GM12878 (cell line): Measurements from ENCODE around the gene GADD45A. TPM values are rescaled to one million over a fixed set of nuclear protein-coding genes. Genes with fewer than 3 reads are reported as not detected.

Experiments used
- ATAC-seq: fragments of 200-7000 bp; cut with Tn5 transposase; 3 replicates; pipeline ENCODE4 v1.9.1; 2020; ENCODE audit warnings: mild to moderate bottlenecking, moderate library complexity
- BruUV-seq: library from RNA; stranded (reverse); fragments of 400-500 nt; replicated peaks from 2 replicates; lab custom pipeline; 2021; lab: Mats Ljungman, UMichigan
- CTCF ChIA-PET: fragments of 300-600 bp; sonication (Branson Sonifier 250); formaldehyde crosslinking; extraction: SDS; loops from one replicate; lab custom pipeline; 2021; ENCODE audit warnings: inconsistent platforms; lab: Yijun Ruan, JAX
- POLR2A ChIA-PET: fragments of 350-600 bp; formaldehyde crosslinking; extraction: SDS; loops from one replicate; lab custom pipeline; 2021; ENCODE audit warnings: inconsistent platforms; lab: Charles Lee
- RAD21 ChIA-PET: fragments of 300-600 bp; sonication (Branson Sonifier 250); formaldehyde crosslinking; loops from one replicate; lab custom pipeline; 2023; ENCODE audit warnings: antibody characterized with exemption; ENCODE audit not compliant: unreplicated experiment; lab: Charles Lee
- SMC1A ChIA-PET: fragments of 300-600 bp; sonication (Branson Sonifier 250); formaldehyde crosslinking; loops from one replicate; lab custom pipeline; 2023; ENCODE audit not compliant: unreplicated experiment, uncharacterized antibody; lab: Charles Lee
- DNase-seq: peaks from one replicate; pipeline ENCODE4 v3.0.0-alpha.2; 2011; ENCODE audit warnings: low read depth, low spot score
- FAIRE-seq: peaks from 3 replicates; lab custom pipeline; 2011; peaks lifted over from hg19 to GRCh38; lab: Jason Lieb, UNC
- H2AFZ ChIP-seq: 2 replicates; pipeline ENCODE4 v1.6.0; 2011; ENCODE audit warnings: low read depth, low read length, control low read depth; ENCODE audit not compliant: control insufficient read depth
- H3K27ac ChIP-seq: 2 replicates; pipeline ENCODE4 v1.5.1; 2011; ENCODE audit warnings: control low read depth; ENCODE audit not compliant: control insufficient read depth, insufficient read depth
- H3K27me3 ChIP-seq, 2 experiments: replicated peaks in 1 of 2; 2 replicates each; pipeline versions ENCODE4 v1.6.0 to v1.6.1; 2011; ENCODE audit warnings: low read length in 1 of 2; ENCODE audit not compliant: control insufficient read depth in 2 of 2, insufficient read depth in 2 of 2
- H3K36me3 ChIP-seq, 2 experiments: 2 replicates each; pipeline ENCODE4 v1.5.1; 2011; ENCODE audit warnings: low read length in 1 of 2; ENCODE audit not compliant: control insufficient read depth in 2 of 2, insufficient read depth in 2 of 2
- H3K4me1 ChIP-seq: 2 replicates; pipeline ENCODE4 v1.6.1; 2011; ENCODE audit warnings: mild to moderate bottlenecking, low read length, moderate library complexity, mixed read lengths; ENCODE audit not compliant: control insufficient read depth, insufficient read depth
- H3K4me2 ChIP-seq: 2 replicates; pipeline ENCODE4 v1.6.0; 2011; ENCODE audit warnings: control low read depth; ENCODE audit not compliant: control insufficient read depth, insufficient read depth
- H3K4me3 ChIP-seq: fragments of 200-600 bp; sonication (generic); 2 replicates; pipeline ENCODE4 v1.5.1; 2016
- H3K79me2 ChIP-seq: 2 replicates; pipeline ENCODE4 v1.6.0; 2011; ENCODE audit warnings: low read length; ENCODE audit not compliant: control insufficient read depth, insufficient read depth
- H3K9ac ChIP-seq: 2 replicates; pipeline ENCODE4 v1.8.0; 2011; ENCODE audit warnings: low read length, control low read depth, mixed read lengths; ENCODE audit not compliant: control insufficient read depth, insufficient read depth
- H3K9me3 ChIP-seq: replicated peaks from 3 replicates; pipeline ENCODE4 v1.5.1; 2011; ENCODE audit warnings: mild to moderate bottlenecking, low read length; ENCODE audit not compliant: control insufficient read depth, insufficient read depth
- H4K20me1 ChIP-seq: 2 replicates; pipeline ENCODE4 v1.6.0; 2011; ENCODE audit not compliant: control insufficient read depth, insufficient read depth
- CBX5 ChIP-seq: sonication (generic); IDR thresholded peaks from 2 replicates; pipeline ENCODE4 v1.6.1; 2016; ENCODE audit warnings: low read depth, moderate library complexity, mild to moderate bottlenecking, inconsistent platforms
- CREM ChIP-seq: IDR thresholded peaks from 2 replicates; pipeline ENCODE4 v1.6.1; 2014; ENCODE audit warnings: antibody characterized with exemption, low read depth
- E2F4 ChIP-seq: IDR thresholded peaks from 2 replicates; pipeline ENCODE4 v1.6.1; 2012; ENCODE audit warnings: low read depth, low read length, improper control_type of control experiment
- E2F8 ChIP-seq: fragments of 450-650 bp; IDR thresholded peaks from 2 replicates; pipeline ENCODE4 v1.6.1; 2018; ENCODE audit warnings: mild to moderate bottlenecking, low read depth, moderate library complexity; ENCODE audit not compliant: partially characterized antibody
- E4F1 ChIP-seq: fragments of 450-650 bp; IDR thresholded peaks from 2 replicates; pipeline ENCODE4 v1.6.1; 2018; ENCODE audit warnings: borderline replicate concordance, mild to moderate bottlenecking; ENCODE audit not compliant: partially characterized antibody
- EED ChIP-seq: sonication (generic); IDR thresholded peaks from 2 replicates; pipeline ENCODE4 v1.6.1; 2016; ENCODE audit warnings: antibody characterized with exemption, low read depth
- KDM1A ChIP-seq: fragments of 200-600 bp; sonication (generic); IDR thresholded peaks from 2 replicates; pipeline ENCODE4 v1.6.1; 2016; ENCODE audit warnings: borderline replicate concordance
- MAX ChIP-seq: IDR thresholded peaks from 2 replicates; pipeline ENCODE4 v1.6.1; 2012; ENCODE audit warnings: low read depth, low read length, improper control_type of control experiment
- MEF2A ChIP-seq: IDR thresholded peaks from 2 replicates; pipeline ENCODE4 v1.6.1; 2011; ENCODE audit warnings: low read depth, mild to moderate bottlenecking, low read length, moderate library complexity; ENCODE audit not compliant: insufficient read depth
- MYC ChIP-seq: IDR thresholded peaks from 2 replicates; pipeline ENCODE4 v1.6.1; 2011; ENCODE audit warnings: mild to moderate bottlenecking, low read length, moderate library complexity, inconsistent platforms; ENCODE audit not compliant: insufficient read depth, insufficient replicate concordance, insufficient read length, severe bottlenecking
- POLR2AphosphoS2 ChIP-seq: IDR thresholded peaks from 2 replicates; pipeline ENCODE4 v1.6.1; 2011; ENCODE audit warnings: low read depth, mild to moderate bottlenecking, low read length, improper control_type of control experiment, moderate library complexity
- STAT1 ChIP-seq: fragments of 450-650 bp; conservative IDR thresholded peaks from 2 replicates; pipeline ENCODE4 v1.6.1; 2014; ENCODE audit warnings: antibody characterized with exemption, mild to moderate bottlenecking
- YBX1 ChIP-seq: fragments of 450-650 bp; IDR thresholded peaks from 2 replicates; pipeline ENCODE4 v1.6.1; 2016; ENCODE audit warnings: antibody characterized with exemption
- YY1 ChIP-seq: IDR thresholded peaks from 2 replicates; pipeline ENCODE4 v1.6.1; 2011; ENCODE audit warnings: low read depth, mild to moderate bottlenecking, low read length
- ZBED1 ChIP-seq: IDR thresholded peaks from 2 replicates; pipeline ENCODE4 v1.6.1; 2016; ENCODE audit warnings: borderline replicate concordance
- in situ Hi-C: fragments of 300-500 bp; cut with MboI; formaldehyde crosslinking; loops from 9 replicates; pipeline ENCODE4 v1.14.3; 2018; ENCODE audit warnings: mixed read lengths
- intact Hi-C: fragments of 100-400 bp; cut with micrococcal nuclease; formaldehyde crosslinking; loops from one replicate; pipeline ENCODE4 v1.14.2; 2022; ENCODE audit not compliant: unreplicated experiment
- polyA plus RNA-seq, 11 experiments: library from polyadenylated mRNA; depleted of rRNA in 4 of 11; unstranded in 6 of 11; stranded (reverse) in 5 of 11; fragments of >200 nt; fragmentation: Nextera tagmentation in 4 of 11; fragmentation: Illumina TruSeq in 1 of 11; extraction: Ambion mirVana in 4 of 11; extraction: Trizol in 1 of 11; gene quantifications; 1 replicate in 1 of 11; 2 replicates in 10 of 11; pipeline versions ENCODE4 v1.2.1 to v1.2.3, GENCODE V29; 2011 to 2016; ENCODE audit warnings: inconsistent platforms in 2 of 11, missing spikeins in 2 of 11, low read depth in 1 of 11
- total RNA-seq, 4 experiments: library from RNA; depleted of rRNA in 3 of 4; stranded (reverse); fragments of >200 nt in 3 of 4; fragmentation: Illumina TruSeq in 1 of 4; extraction: Trizol in 1 of 4; gene quantifications; 2 replicates each; pipeline versions ENCODE4 v1.2.1 to v1.2.3, GENCODE V29; 2013 to 2021

The GADD45A gene
- total and polyA plus RNA-seq, 10 of the 15 experiments (the other 5 are each of a cell fraction or from before 2014, with no cell fraction given) = 4.7 to 48.9 (median 18.5) TPM

GRCh38 chr1:67653304-67653703 is 31.7 kb upstream of the GADD45A start:
- Histone ChIP-seq H3K79me2 (no peaks in the 10 kb centered on the region), H3K27me3 (no peaks in the 10 kb centered on the region; a peak in 1 of 4 replicates), H3K27ac (no peak overlapping the region), H3K4me3 (no peak overlapping the region), H3K4me2 (no peak overlapping the region), H4K20me1 (no peaks in the 10 kb centered on the region), H2AFZ (no peak overlapping the region), H3K9me3 (no peaks in the 10 kb centered on the region), H3K36me3 (no peaks in the 10 kb centered on the region), H3K4me1 (no peaks in the 10 kb centered on the region), H3K9ac (no peak overlapping the region)
- no peak for DNase-seq
- CTCF ChIA-PET = no interaction called here
- RAD21 ChIA-PET = interaction anchor here (1.0 to 2.7 kb wide), 2 partner anchors 30 to 44 kb away, joined by 3 to 8 read pairs; no protein-coding TSS in a partner anchor
- FAIRE-seq = no peak
- BruUV-seq = no TSS peak
- POLR2A ChIA-PET = interaction anchor here (0.6 kb wide), 1 partner anchor 41 kb away, joined by 3 read pairs; no protein-coding TSS in a partner anchor
- ATAC-seq = no peak
- in situ Hi-C loops = no loop called here
- SMC1A ChIA-PET = interaction anchor here (0.9 to 1.2 kb wide), 3 partner anchors 17 to 106 kb away, joined by 3 read pairs; no protein-coding TSS in a partner anchor
- no peak for TF ChIP-seq CBX5
- TF ChIP-seq E4F1 = no peak
- no peak for TF ChIP-seq MEF2A
- no peak for TF ChIP-seq EED
- TF ChIP-seq CREM = no peak
- TF ChIP-seq YY1 = no peak
- no peak for TF ChIP-seq KDM1A
- no peak for TF ChIP-seq MYC
- TF ChIP-seq YBX1 = no peak
- TF ChIP-seq ZBED1 = no peak
- no peak for TF ChIP-seq MAX
- no peak for TF ChIP-seq POLR2AphosphoS2
- no peak for TF ChIP-seq E2F4
- no peak for TF ChIP-seq STAT1
- no peak for TF ChIP-seq E2F8
- intact Hi-C loops = no loop called here
